Measurements from ENCODE around the gene NEURL1. TPM values are rescaled to one million over a fixed set of nuclear protein-coding genes. Genes with fewer than 3 reads are reported as not detected.

Gene NEURL1
- total RNA-seq, 1 donor from 2014 or later = 0.93 TPM

GRCh38 chr10:103582331-103583123 is 89.0 kb downstream of the NEURL1 start:
- Mint-ChIP-seq H3K4me1 (peaks cover 12% of the 10 kb centered on the region), H3K27ac (no peak overlapping the region), H3K36me3 (ENCODE audit: low read depth) (no peaks in the 10 kb centered on the region), H3K4me3 (no peak overlapping the region), H3K9me3 (no peaks in the 10 kb centered on the region), H3K27me3 (peaks cover 2% of the 10 kb centered on the region)
- ATAC-seq (ENCODE audit: low read depth) (no peak), DNase-seq (no peak)
- intact Hi-C loops (cut with micrococcal nuclease) = loop anchor here (5.0 kb wide), 2 partner anchors 90 to 385 kb away; partner anchors contain the start of genes NEURL1 and SLK
- no peak for TF ChIP-seq CTCF (IDR thresholded peaks at IDR 0.05)
- CTCF ChIA-PET = interaction anchor here (1.7 kb wide), 1 partner anchor 10 kb away, joined by 3 read pairs; no protein-coding TSS in a partner anchor
- POLR2A ChIA-PET = no interaction called here

GRCh38 chr10:103583871-103584215 is 90.3 kb downstream of the NEURL1 start:
- Mint-ChIP-seq H3K36me3 (ENCODE audit: low read depth) (no peaks in the 10 kb centered on the region), H3K27ac (peak overlapping the region; percentile 79), H3K9me3 (no peaks in the 10 kb centered on the region), H3K4me1 (peaks cover 12% of the 10 kb centered on the region), H3K27me3 (peaks cover 2% of the 10 kb centered on the region), H3K4me3 (peak overlapping the region; percentile 82)
- CTCF ChIA-PET = interaction anchor here (0.8 to 1.7 kb wide), 3 partner anchors 8 to 66 kb away, joined by 3 read pairs; no protein-coding TSS in a partner anchor
- POLR2A ChIA-PET = interaction anchor here (1.0 to 1.5 kb wide), 2 partner anchors 94 to 332 kb away, joined by 3 to 5 read pairs; no protein-coding TSS in a partner anchor
- DNase-seq (no peak), ATAC-seq (ENCODE audit: low read depth) (peak; percentile 6)
- TF ChIP-seq CTCF (IDR thresholded peaks at IDR 0.05) = no peak
- intact Hi-C loops (cut with micrococcal nuclease) = loop anchor here (1.0 to 5.0 kb wide), 3 partner anchors 92 to 537 kb away; partner anchors contain the start of genes NEURL1 and SLK

GRCh38 chr10:103584216-103585010 is 90.9 kb downstream of the NEURL1 start:
- Mint-ChIP-seq H3K4me3 (peak overlapping the region; percentile 82), H3K4me1 (peaks cover 12% of the 10 kb centered on the region), H3K27me3 (no peaks in the 10 kb centered on the region), H3K36me3 (ENCODE audit: low read depth) (no peaks in the 10 kb centered on the region), H3K27ac (peak overlapping the region; percentile 79), H3K9me3 (no peaks in the 10 kb centered on the region)
- no peak for TF ChIP-seq CTCF (IDR thresholded peaks at IDR 0.05)
- DNase-seq = peak; percentile 47
- ChIA-PET CTCF (interaction anchor here (0.8 to 0.9 kb wide), 2 partner anchors 9 to 65 kb away, joined by 3 read pairs; no protein-coding TSS in a partner anchor), POLR2A (interaction anchor here (0.6 to 1.5 kb wide), 5 partner anchors 28 to 536 kb away, joined by 3 to 7 read pairs (median 5); no protein-coding TSS in a partner anchor)
- intact Hi-C loops (cut with micrococcal nuclease) = loop anchor here (1.0 to 5.0 kb wide), 3 partner anchors 92 to 537 kb away; partner anchors contain the start of genes NEURL1 and SLK
- peak; percentile 78 for ATAC-seq (ENCODE audit: low read depth)

GRCh38 chr10:103585011-103585405 is 91.5 kb downstream of the NEURL1 start:
- H3K27ac Mint-ChIP-seq = no peak overlapping the region
- intact Hi-C loops (cut with micrococcal nuclease) = no loop called here

More at GRCh38 chr10:103585011-103585405, 91.5 kb downstream of the NEURL1 start:
- H3K4me1 Mint-ChIP-seq = peaks cover 12% of the 10 kb centered on the region
- DNase-seq (no peak), ATAC-seq (ENCODE audit: low read depth) (no peak)
- CTCF ChIA-PET = interaction anchor here (0.8 kb wide), 1 partner anchor 65 kb away, joined by 3 read pairs; no protein-coding TSS in a partner anchor
- H3K4me3 Mint-ChIP-seq = peak overlapping the region; percentile 66
- no peaks in the 10 kb centered on the region for H3K27me3 Mint-ChIP-seq
- POLR2A ChIA-PET = interaction anchor here (1.0 to 1.5 kb wide), 4 partner anchors 27 to 536 kb away, joined by 3 to 7 read pairs (median 5); no protein-coding TSS in a partner anchor
- H3K9me3 Mint-ChIP-seq = no peaks in the 10 kb centered on the region
- TF ChIP-seq CTCF (IDR thresholded peaks at IDR 0.05) = no peak
- no peaks in the 10 kb centered on the region for H3K36me3 Mint-ChIP-seq (ENCODE audit: low read depth)
